HepG2 (cell line): ENCODE results near the gene ZNF37A. TPM values are rescaled to one million over a fixed set of nuclear protein-coding genes. Genes with fewer than 3 reads are reported as not detected.
A peak's percentile ranks its signal among the peaks of the same experiment; 100 is the strongest.

Experiments used
- AKNA ChIP-seq: sonication (generic); formaldehyde crosslinking; IDR thresholded peaks from 2 replicates; pipeline ENCODE4 v1.4.0; 2020; ENCODE audit warnings: missing genetic modification reagents, borderline replicate concordance
- ARID4A ChIP-seq: sonication (generic); formaldehyde crosslinking; IDR thresholded peaks from 2 replicates; pipeline ENCODE4 v1.5.0; 2020; ENCODE audit warnings: mild to moderate bottlenecking, missing genetic modification reagents, borderline replicate concordance
- CBX1 ChIP-seq: IDR thresholded peaks from one replicate; pipeline ENCODE4 v1.6.1; 2016; ENCODE audit warnings: antibody characterized with exemption, low read depth
- FUBP1 ChIP-seq: sonication (generic); formaldehyde crosslinking; IDR thresholded peaks from 2 replicates; pipeline ENCODE4 v1.5.1; 2020; ENCODE audit warnings: missing genetic modification reagents, mild to moderate bottlenecking, borderline replicate concordance
- HBP1 ChIP-seq: IDR thresholded peaks from 2 replicates; pipeline ENCODE4 v1.6.1; 2016; ENCODE audit warnings: low read depth, control low read depth
- NBN ChIP-seq: fragments of 450-650 bp; conservative IDR thresholded peaks from 2 replicates; pipeline ENCODE4 v1.6.1; 2017
- NFE2 ChIP-seq: sonication (generic); formaldehyde crosslinking; IDR thresholded peaks from 2 replicates; pipeline ENCODE4 v1.4.0; 2020; ENCODE audit warnings: missing genetic modification reagents
- NR2F1 ChIP-seq, 2 experiments: fragments of 450-650 bp in 1 of 2; formaldehyde crosslinking in 1 of 2; IDR thresholded peaks; 2 replicates each; pipeline versions ENCODE4 v1.5.0 to v1.6.1; 2016 to 2020; ENCODE audit warnings: mild to moderate bottlenecking in 1 of 2, missing compliant biosample characterization in 1 of 2, missing genetic modification reagents in 1 of 2, moderate library complexity in 1 of 2
- RFX5 ChIP-seq: IDR thresholded peaks from 2 replicates; pipeline ENCODE4 v1.6.1; 2011; ENCODE audit warnings: low read depth, low read length, improper control_type of control experiment
- RFXAP ChIP-seq: sonication (generic); formaldehyde crosslinking; IDR thresholded peaks from 2 replicates; pipeline ENCODE4 v1.4.0; 2020; ENCODE audit warnings: missing genetic modification reagents, borderline replicate concordance
- YY1 ChIP-seq: IDR thresholded peaks from 2 replicates; pipeline ENCODE4 v1.6.1; 2011; ENCODE audit warnings: low read length, low read depth, moderate library complexity, mild to moderate bottlenecking; ENCODE audit not compliant: insufficient read depth, insufficient replicate concordance
- ZC3H4 ChIP-seq: sonication (generic); formaldehyde crosslinking; IDR thresholded peaks from 2 replicates; pipeline ENCODE4 v1.4.0; 2020; ENCODE audit warnings: missing genetic modification reagents, borderline replicate concordance
- ZFP82 ChIP-seq: sonication (generic); formaldehyde crosslinking; IDR thresholded peaks from 2 replicates; pipeline ENCODE4 v1.5.1; 2020; ENCODE audit warnings: mild to moderate bottlenecking, missing genetic modification reagents, borderline replicate concordance
- ZIK1 ChIP-seq: sonication (generic); formaldehyde crosslinking; IDR thresholded peaks from 2 replicates; pipeline ENCODE4 v1.5.0; 2020; ENCODE audit warnings: mild to moderate bottlenecking, low read depth, missing genetic modification reagents, borderline replicate concordance
- ZNF124 ChIP-seq: sonication (generic); formaldehyde crosslinking; IDR thresholded peaks from 2 replicates; pipeline ENCODE4 v1.4.0; 2020; ENCODE audit warnings: missing genetic modification reagents
- ZNF746 ChIP-seq: sonication (generic); formaldehyde crosslinking; IDR thresholded peaks from 2 replicates; pipeline ENCODE4 v1.8.0; 2022; ENCODE audit warnings: mild to moderate bottlenecking, missing genetic modification reagents
- polyA plus RNA-seq, 8 experiments: library from polyadenylated mRNA; depleted of rRNA in 3 of 8; stranded (reverse) in 7 of 8; unstranded in 1 of 8; fragments of >200 nt; fragmentation: Illumina TruSeq in 4 of 8; extraction: Trizol in 4 of 8; gene quantifications; 2 replicates each; pipeline versions ENCODE4 v1.2.1 to v1.2.3, GENCODE V29; 2011 to 2016; ENCODE audit warnings: low read depth in 4 of 8, missing spikeins in 1 of 8, mixed read lengths in 1 of 8; ENCODE audit not compliant: insufficient read depth in 1 of 8
- total RNA-seq, 5 experiments: library from RNA; depleted of rRNA; stranded (reverse); fragments of >200 nt; fragmentation: Illumina TruSeq; extraction: Trizol; gene quantifications; 2 replicates each; pipeline ENCODE4 v1.2.3, GENCODE V29; 2016; ENCODE audit warnings: low read depth in 1 of 5

Gene ZNF37A
- total and polyA plus RNA-seq, 2 of the 13 experiments (the other 11 are each of a cell fraction or from before 2014, with no cell fraction given) = 8.0 to 12.6 TPM

- TF ChIP-seq HBP1 (CRISPR knock-in tag) (0 out of 2 replicates have a peak, but pooled peaks have one; percentile 51), CBX1 (no peak), ZC3H4 (CRISPR knock-in tag) (no peak), ZNF746 (CRISPR knock-in tag) (peak; percentile 69; the same call in 1 of the 2 replicates), ZFP82 (CRISPR knock-in tag) (no peak), NBN (no peak), ZNF124 (CRISPR knock-in tag) (0 out of 2 replicates have a peak, but pooled peaks have one; percentile 28), AKNA (CRISPR knock-in tag) (no peak), ZIK1 (CRISPR knock-in tag) (no peak), NFE2 (CRISPR knock-in tag) (no peak), RFX5 (no peak), RFXAP (CRISPR knock-in tag) (no peak; the same call in 1 of the 2 replicates), ARID4A (peak; percentile 79), YY1 (peak; percentile 65), NR2F1 (CRISPR knock-in tag; IDR thresholded peaks at IDR 0.05) (no peak), FUBP1 (no peak)
Observed at GRCh38 chr10:38094158-38094926, at the start of gene ZNF37A (continued).
